ENCODE measurements around the gene IFITM1.
A peak's percentile ranks its signal among the peaks of the same experiment; 100 is the strongest.
"Not testable (repeated sequence)": the region's sequence is repeated elsewhere in the genome, so short reads cannot be mapped to it uniquely, and the experiment has no call there.

The IFITM1 gene

DNA sequence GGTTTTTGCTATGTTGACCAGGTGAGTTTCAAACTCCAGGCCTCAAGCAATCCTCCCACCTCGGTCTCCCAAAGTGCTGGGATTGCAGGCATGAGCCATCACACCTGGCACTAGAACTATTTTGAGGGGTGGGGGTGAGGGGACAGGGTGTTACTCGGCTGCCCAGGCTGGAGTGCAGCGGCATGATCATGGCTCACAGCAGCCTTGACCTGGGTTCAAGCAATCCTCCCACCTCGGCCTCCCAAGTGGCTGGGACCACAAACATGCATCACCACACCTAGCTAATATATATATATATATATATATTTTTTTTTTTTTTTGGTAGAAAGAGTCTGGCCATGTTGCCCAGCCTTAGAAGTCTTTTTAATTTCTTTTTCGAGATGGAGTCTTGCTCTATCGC, 23.9 kb downstream of the IFITM1 start:
- Histone ChIP-seq H3K27me3 (ENCODE audit: low read depth) (no peaks in the 10 kb centered on the region), H3K4me3 (no peak overlapping the region), H3K9me3 (no peaks in the 10 kb centered on the region), H3K4me1 (peaks cover 25% of the 10 kb centered on the region), H3K36me3 (replicated peaks) (no peaks in the 10 kb centered on the region)
- in situ Hi-C loops (cut with MboI; ENCODE audit: low sequenced_read_pairs) = no loop called here
- no peak for DNase-seq (ENCODE audit: low spot score in 2 of 2)

DNA sequence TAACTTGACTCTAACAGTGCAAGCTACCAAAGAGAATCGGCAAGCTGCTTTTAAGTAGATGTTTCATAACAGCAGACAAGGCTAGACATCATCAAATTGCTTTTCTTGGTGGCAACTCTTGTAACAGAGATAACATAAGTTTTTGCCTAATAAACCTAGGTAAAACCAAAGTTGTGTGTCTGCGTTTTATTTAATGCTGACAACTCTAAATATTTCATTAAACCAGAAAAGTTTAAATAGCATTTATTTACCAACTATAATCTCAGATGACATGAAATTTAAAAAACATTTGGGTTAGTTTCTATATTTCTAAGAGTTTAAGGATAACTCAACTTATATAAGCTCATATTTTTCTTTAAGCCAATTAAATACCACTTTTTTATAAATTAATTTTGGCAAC, 26.1 kb downstream of the IFITM1 start:
- H3K4me1 ChIP-seq = peaks cover 25% of the 10 kb centered on the region

DNA sequence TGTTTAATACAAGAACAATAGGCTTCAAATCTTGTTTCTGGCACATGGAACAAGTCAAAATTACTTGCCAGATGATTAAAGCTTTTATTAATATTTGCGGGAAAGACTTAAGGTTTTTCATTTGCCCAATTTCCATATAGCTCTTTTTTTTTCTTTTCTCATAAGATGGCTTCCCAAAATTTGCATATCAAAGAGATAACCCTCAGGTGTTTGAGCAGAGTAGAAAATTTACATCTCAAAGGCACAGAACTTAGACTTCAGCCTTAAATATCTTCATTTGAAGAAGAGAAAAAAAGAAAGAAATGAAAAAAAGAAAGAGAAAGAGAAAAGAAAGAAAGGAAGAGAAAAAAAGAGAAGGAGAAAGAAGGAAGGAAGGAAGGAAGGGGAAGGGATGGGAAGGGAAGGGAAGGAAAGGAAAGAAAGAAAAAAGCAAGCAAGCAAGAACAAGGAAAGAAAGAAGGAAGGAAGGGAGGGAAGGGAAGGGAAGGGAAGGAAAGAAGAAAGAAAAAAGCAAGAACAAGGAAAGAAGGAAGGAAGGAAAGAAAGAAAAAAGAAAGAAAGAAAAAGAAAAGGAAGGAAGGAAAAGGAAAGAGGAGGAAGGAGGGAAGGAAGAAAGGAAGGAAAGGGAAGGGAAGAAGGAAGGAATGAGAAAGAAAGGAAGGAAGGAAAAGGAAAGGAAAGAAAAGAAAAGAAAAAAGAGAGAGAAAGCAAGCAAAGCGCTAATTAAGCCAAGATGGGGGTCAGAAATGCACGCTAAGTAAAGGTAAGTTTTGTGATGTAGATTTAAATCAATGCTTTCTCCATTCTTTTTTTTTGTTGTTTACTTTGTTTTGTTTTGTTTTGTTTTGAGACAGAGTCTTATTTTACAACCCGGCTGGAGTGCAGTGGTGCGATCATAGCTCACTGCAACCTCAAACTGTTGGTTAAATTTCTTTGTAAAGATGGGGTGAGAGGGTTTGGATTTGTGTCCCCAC, 27.0 kb downstream of the IFITM1 start:
- H3K4me1 ChIP-seq = peaks cover 25% of the 10 kb centered on the region
- DNase-seq (ENCODE audit: low spot score in 2 of 2) = peak in 1 of 2 experiments; percentile 69
- H3K27me3 ChIP-seq (ENCODE audit: low read depth) = no peaks in the 10 kb centered on the region
- no peaks in the 10 kb centered on the region for H3K36me3 ChIP-seq (replicated peaks)
- in situ Hi-C loops (cut with MboI; ENCODE audit: low sequenced_read_pairs) = no loop called here
- H3K4me3 ChIP-seq = no peak overlapping the region
- no peaks in the 10 kb centered on the region for H3K9me3 ChIP-seq

More for the DNA sequence above, 26.1 kb downstream of the IFITM1 start:
- H3K36me3 ChIP-seq (replicated peaks) = no peaks in the 10 kb centered on the region
- DNase-seq (ENCODE audit: low spot score in 2 of 2) = no peak
- in situ Hi-C loops (cut with MboI; ENCODE audit: low sequenced_read_pairs) = no loop called here
- no peaks in the 10 kb centered on the region for H3K27me3 ChIP-seq (ENCODE audit: low read depth)
- no peak overlapping the region for H3K4me3 ChIP-seq
- H3K9me3 ChIP-seq = no peaks in the 10 kb centered on the region

DNA sequence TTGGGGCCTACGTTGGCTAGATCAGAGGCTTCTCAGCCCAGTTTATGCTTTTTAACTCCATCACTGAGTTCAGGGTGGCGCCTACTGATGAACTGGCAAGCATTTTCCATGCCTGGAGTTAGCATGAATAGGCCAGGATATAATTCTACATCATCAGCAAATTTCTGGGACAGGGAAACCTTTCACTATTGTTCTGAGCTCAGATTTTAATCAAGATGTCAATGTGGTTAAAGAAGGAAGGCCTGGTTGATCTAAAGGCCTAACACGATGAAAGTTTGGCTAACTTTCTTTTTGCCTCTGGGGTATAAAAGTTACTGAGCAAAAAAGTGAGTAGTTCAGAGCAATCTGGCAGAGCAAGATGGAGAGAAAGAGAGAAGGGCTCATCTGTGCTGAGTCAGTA, 28.5 kb downstream of the IFITM1 start:
- H3K27me3 ChIP-seq (ENCODE audit: low read depth) = no peaks in the 10 kb centered on the region
- no peaks in the 10 kb centered on the region for H3K9me3 ChIP-seq
- no peak for DNase-seq (ENCODE audit: low spot score in 2 of 2)
- in situ Hi-C loops (cut with MboI; ENCODE audit: low sequenced_read_pairs) = no loop called here
- H3K4me1 ChIP-seq = peaks cover 21% of the 10 kb centered on the region
- no peaks in the 10 kb centered on the region for H3K36me3 ChIP-seq (replicated peaks)
- H3K4me3 ChIP-seq = no peak overlapping the region

DNA sequence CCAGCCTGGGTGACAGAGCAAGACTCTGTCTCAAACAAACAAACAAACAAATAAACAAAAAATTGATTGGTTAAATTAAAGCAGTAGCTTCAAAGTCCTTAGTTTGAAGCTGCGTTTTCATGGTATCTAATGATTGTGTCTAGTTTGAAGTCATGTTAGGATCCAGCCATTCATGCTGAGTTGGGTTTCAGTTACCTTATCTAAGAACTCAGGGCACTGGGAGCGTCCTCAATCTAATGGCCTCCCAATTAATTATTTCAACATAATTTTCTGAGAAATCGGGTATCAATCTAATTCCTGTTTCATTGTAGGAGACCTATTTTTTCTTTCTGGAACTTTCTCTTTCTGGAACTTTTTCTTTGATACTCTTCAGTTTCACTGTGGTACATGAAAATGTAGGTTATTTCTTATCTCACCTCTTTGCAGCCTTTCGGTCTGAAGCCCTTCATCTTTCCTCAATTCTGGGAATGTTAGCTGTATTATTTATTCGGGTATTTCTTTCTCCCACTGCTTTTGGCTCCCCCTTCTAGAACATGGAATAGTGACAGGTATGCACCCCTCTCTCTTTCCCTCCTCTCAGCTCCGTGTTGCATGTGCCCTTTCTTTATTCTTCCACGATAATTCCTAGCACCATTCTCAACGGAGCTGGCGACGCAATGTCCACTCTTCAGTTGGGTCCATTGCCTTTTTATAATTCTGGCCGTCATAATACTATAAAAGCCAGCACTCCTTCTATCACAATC, 31.2 kb downstream of the IFITM1 start:
- no peak for DNase-seq (ENCODE audit: low spot score in 2 of 2)
- H3K27me3 ChIP-seq (ENCODE audit: low read depth) = no peaks in the 10 kb centered on the region
- no peak overlapping the region for H3K4me3 ChIP-seq
- in situ Hi-C loops (cut with MboI; ENCODE audit: low sequenced_read_pairs) = no loop called here
- no peaks in the 10 kb centered on the region for H3K36me3 ChIP-seq (replicated peaks)
- H3K4me1 ChIP-seq = peaks cover 16% of the 10 kb centered on the region
- no peaks in the 10 kb centered on the region for H3K9me3 ChIP-seq

DNA sequence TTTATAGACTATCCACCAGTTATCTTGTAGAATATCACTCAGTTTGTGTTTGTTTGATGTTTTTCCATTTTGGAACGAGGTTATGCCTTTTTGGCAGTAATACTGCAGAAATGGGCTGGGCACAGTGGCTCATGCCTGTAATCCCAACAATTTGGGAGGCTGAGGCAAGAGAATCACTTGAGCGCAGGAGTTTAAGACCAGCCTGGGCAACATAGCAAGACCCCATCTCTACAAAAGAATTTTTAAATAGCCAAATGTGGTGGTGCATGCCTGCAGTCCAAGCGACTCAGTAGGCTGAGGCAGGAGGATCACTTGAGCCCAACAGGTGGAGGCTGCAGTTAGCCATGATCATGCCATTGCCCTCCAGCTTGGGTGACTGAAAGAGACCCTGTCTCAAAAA, 32.7 kb downstream of the IFITM1 start:
- H3K4me1 ChIP-seq = peaks cover 9% of the 10 kb centered on the region
- no peak overlapping the region for H3K4me3 ChIP-seq
- H3K9me3 ChIP-seq = no peaks in the 10 kb centered on the region
- no peak for DNase-seq (ENCODE audit: low spot score in 2 of 2)
- in situ Hi-C loops (cut with MboI; ENCODE audit: low sequenced_read_pairs) = no loop called here
- H3K27me3 ChIP-seq (ENCODE audit: low read depth) = no peaks in the 10 kb centered on the region
- H3K36me3 ChIP-seq (replicated peaks) = no peaks in the 10 kb centered on the region

DNA sequence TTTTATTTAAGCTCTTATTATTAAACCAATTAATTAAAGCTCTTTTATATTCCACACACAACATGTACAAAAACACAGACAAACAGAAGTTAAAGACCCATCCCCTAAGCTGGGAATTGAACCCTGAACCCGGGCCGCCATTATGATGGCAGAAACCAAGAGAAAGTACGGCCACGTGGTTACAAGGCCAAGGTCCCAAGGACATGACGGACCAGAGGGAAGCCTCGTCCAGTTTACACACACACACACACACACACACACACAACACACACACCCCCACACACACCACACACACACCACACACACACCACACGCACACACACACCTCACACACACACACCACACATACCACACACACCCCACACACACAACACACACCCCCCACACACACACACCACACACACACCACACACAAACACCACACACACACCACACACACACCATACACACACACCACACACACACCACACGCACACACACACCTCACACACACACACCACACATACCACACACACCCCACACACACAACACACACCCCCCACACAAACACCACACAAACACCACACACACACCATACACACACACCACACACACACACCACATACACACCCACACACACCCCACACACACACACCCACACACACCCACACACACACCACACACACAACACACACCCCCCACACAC, 35.6 kb downstream of the IFITM1 start:
- H3K9me3 ChIP-seq; H3K27me3 ChIP-seq (ENCODE audit: low read depth); DNase-seq (ENCODE audit: low spot score in 2 of 2); H3K36me3 ChIP-seq (replicated peaks); in situ Hi-C loops (cut with MboI; ENCODE audit: low sequenced_read_pairs); H3K4me1 ChIP-seq; H3K4me3 ChIP-seq: not testable (repeated sequence)

DNA sequence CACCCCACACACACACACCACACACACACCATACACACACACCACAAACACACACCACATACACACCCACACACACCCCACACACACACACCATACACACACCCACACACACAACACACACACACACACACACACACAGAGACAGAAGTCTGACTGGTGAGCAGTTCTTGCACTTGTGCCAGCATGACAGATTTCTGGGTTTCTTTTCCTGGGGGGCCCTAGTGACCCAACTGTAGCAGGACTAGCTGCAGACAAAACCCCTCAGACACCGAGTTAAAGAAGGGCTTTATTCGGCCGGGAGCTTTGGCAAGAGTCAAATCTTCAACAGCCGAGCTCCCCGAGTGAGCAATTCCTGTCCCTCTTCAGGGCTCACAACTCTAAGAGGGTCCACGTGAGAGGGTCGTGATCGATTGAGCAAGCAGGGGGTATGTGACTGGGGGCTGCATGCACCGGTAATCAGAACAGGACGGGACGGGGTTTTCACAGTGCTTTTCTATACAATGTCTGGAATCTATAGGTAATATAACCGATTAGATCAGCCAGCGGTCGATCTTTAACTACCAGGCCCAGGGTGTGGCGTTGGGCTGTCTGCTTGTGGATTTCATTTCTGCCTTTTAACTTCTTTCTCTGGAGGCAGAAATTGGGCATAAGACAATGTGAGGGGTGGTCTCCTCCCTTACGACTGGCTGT, 36.3 kb downstream of the IFITM1 start:
- H3K4me1 ChIP-seq; H3K4me3 ChIP-seq; H3K9me3 ChIP-seq; H3K36me3 ChIP-seq (replicated peaks); DNase-seq (ENCODE audit: low spot score in 2 of 2); H3K27me3 ChIP-seq (ENCODE audit: low read depth): not testable (repeated sequence)
- in situ Hi-C loops (cut with MboI; ENCODE audit: low sequenced_read_pairs) = loop anchor here (5.0 kb wide), 1 partner anchor 48 kb away; no protein-coding TSS in a partner anchor

DNA sequence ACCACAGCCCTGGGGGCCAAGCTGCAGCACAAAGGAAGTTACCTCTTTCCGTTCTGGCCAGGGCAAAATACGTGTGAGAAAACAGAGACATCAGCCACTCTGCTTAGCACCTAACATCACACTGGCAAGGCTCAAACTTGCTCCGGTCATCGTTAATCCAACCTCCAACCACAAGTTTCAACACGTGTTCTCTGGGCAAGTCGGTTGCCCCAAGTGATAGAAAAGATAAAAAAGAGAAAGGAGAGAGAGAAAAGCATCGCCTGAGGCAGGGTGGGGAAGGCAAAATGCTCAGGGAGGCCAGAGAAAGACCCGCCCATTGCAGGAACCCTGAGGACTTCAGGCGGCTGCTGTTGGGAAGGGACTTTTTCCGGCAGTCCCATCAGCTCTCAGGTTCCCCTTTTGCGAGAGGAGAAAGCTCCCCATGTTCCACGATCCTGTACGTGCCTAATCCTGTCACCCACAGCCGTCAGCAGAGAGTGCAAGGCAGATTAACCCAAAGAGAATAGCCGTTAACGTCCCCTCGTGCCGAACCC, 36.9 kb downstream of the IFITM1 start:
- Histone ChIP-seq H3K4me3 (no peak overlapping the region), H3K9me3 (no peaks in the 10 kb centered on the region), H3K4me1 (peaks cover 15% of the 10 kb centered on the region), H3K27me3 (ENCODE audit: low read depth) (no peaks in the 10 kb centered on the region), H3K36me3 (replicated peaks) (no peaks in the 10 kb centered on the region)
- in situ Hi-C loops (cut with MboI; ENCODE audit: low sequenced_read_pairs) = loop anchor here (5.0 kb wide), 1 partner anchor 48 kb away; no protein-coding TSS in a partner anchor
- DNase-seq (ENCODE audit: low spot score in 2 of 2) = peak in 1 of 2 experiments; percentile 65

DNA sequence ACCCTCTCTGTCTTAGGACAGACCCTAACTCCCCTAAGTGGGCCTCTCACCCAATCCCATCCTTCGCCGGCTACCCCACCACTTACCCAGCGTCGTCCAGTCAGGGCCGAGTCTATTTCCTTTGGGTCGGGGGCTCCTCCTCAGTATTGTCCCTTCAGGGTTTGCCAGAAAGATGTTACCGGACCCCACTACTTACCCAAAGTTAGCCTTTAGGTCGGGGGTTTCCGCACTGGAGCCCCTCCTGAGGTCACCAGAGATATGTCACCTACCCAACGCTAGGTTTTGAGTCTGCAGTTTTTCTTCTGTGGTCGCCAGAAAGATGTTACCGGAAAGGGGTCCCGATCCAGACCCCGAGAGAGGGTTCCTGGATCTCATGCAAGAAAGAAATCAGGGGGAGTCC, 37.6 kb downstream of the IFITM1 start:
- in situ Hi-C loops (cut with MboI; ENCODE audit: low sequenced_read_pairs) = loop anchor here (5.0 kb wide), 1 partner anchor 49 kb away; no protein-coding TSS in a partner anchor
- Histone ChIP-seq H3K9me3 (no peaks in the 10 kb centered on the region), H3K4me3 (no peak overlapping the region), H3K36me3 (replicated peaks) (no peaks in the 10 kb centered on the region), H3K27me3 (ENCODE audit: low read depth) (no peaks in the 10 kb centered on the region), H3K4me1 (peaks cover 16% of the 10 kb centered on the region)
- no peak for DNase-seq (ENCODE audit: low spot score in 2 of 2)

DNA sequence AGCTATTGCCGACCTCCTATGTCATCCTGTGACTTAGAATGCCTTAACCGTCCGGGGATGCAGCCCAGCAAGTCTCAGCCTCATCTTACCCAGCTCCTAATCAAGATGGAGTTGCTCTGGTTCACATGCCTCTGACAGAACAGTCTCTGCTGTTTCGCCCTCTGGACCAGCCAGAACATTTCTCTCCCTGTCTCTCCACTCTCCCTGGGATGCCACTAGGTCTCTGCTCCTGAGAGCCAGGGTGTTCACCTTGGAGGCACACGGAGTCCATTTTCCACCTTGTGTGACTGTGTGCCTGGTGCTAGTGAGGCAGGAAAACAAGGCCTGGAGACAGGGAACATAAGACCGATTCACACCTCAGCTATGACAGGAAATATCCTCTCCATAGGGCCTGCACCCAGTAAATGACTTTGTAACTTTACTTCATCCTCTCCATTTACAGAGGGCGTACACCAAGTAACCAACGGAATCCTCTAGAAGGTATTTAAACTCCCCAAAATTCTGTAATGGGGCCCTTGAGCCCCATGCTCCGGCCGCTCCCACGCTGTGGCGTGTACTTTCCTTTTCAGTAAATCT, 38.7 kb downstream of the IFITM1 start:
- Histone ChIP-seq H3K4me3 (no peak overlapping the region), H3K4me1 (peaks cover 16% of the 10 kb centered on the region)

DNA sequence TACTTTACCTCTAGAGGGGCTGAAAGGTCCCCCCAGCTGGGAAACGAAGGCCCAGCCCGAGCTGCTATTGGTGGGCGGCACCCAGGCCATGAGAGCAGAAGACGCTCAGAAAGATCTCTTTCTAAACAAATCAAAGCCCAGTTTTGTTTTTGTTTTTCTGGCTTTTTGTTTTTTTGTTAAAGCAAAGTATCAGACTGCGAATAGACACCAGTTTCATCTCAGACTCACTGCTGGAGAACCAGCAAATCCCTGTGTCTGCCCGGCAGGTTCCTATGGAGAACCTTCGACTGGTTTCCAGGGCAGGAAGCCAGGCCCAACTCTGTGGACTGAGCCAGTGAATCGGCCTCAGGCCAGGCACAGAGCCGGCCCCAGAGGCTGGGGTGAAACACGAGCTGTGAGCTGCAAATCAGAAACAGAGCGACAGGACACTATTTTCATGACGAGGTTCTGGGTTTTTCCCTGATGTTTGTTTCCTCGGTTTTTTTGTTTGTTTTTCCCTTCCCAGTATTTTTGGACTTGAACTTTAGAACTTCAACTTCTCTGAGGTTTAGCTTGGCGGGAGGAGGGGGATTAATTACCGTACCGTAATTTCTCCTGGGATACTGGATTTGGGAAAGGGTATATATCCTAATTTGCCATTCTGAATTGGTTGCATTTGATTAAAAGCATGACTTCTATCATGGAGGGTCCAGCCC, 39.5 kb downstream of the IFITM1 start:
- no peak overlapping the region for H3K4me3 ChIP-seq
- in situ Hi-C loops (cut with MboI; ENCODE audit: low sequenced_read_pairs) = loop anchor here (5.0 kb wide), 1 partner anchor 51 kb away; no protein-coding TSS in a partner anchor
- no peaks in the 10 kb centered on the region for H3K27me3 ChIP-seq (ENCODE audit: low read depth)
- H3K9me3 ChIP-seq = no peaks in the 10 kb centered on the region
- no peaks in the 10 kb centered on the region for H3K36me3 ChIP-seq (replicated peaks)
- peaks cover 16% of the 10 kb centered on the region for H3K4me1 ChIP-seq
- DNase-seq (ENCODE audit: low spot score in 2 of 2) = no peak

More for the DNA sequence above, 38.7 kb downstream of the IFITM1 start:
- H3K27me3 ChIP-seq (ENCODE audit: low read depth) = no peaks in the 10 kb centered on the region
- DNase-seq (ENCODE audit: low spot score in 2 of 2) = no peak
- in situ Hi-C loops (cut with MboI; ENCODE audit: low sequenced_read_pairs) = loop anchor here (5.0 kb wide), 1 partner anchor 50 kb away; no protein-coding TSS in a partner anchor
- H3K9me3 ChIP-seq = no peaks in the 10 kb centered on the region
- no peaks in the 10 kb centered on the region for H3K36me3 ChIP-seq (replicated peaks)

Data from HAP-1 (cell line).